ENCODE measurements around the gene APBB2. TPM values are rescaled to one million over a fixed set of nuclear protein-coding genes. Genes with fewer than 3 reads are reported as not detected.

The APBB2 gene
- total and polyA plus RNA-seq, 2 experiments from 2014 or later: 35.8 to 74.8 TPM

GRCh38 chr4:40951026-40951425 is 263.3 kb downstream of the APBB2 start:
- H3K27me3 Mint-ChIP-seq (ENCODE audit: insufficient read depth, low read depth, poor library complexity): peaks cover 7% of the 10 kb centered on the region
- Histone ChIP-seq H3K4me2 (no peak overlapping the region), H3K36me3 (ENCODE audit: insufficient read depth) (no peaks in the 10 kb centered on the region; the same call in 1 of the 2 replicates), H3F3A (replicated peaks; ENCODE audit: low read depth) (0 out of 2 replicates have a peak, but pooled peaks cover 6% of the 10 kb centered on the region), H4K20me1 (replicated peaks; ENCODE audit: insufficient read depth) (no peaks in the 10 kb centered on the region), H3K9me2 (ENCODE audit: insufficient read depth) (no peaks in the 10 kb centered on the region), H3K27ac (ENCODE audit: low read depth) (no peak overlapping the region), H2AFZ (no peak overlapping the region), H3K79me2 (replicated peaks; ENCODE audit: insufficient read depth) (no peaks in the 10 kb centered on the region), H3K4me1 (ENCODE audit: insufficient read depth) (peaks cover 17% of the 10 kb centered on the region), H3K27me3 (ENCODE audit: insufficient read depth) (no peaks in the 10 kb centered on the region), H3K4me3 (no peak overlapping the region)
- no peak overlapping the region for H3K27ac Mint-ChIP-seq
- DNase-seq (ENCODE audit: low spot score) (no peak), ATAC-seq (no peak)
- peaks cover 17% of the 10 kb centered on the region for H3K4me1 Mint-ChIP-seq
- no peak for TF ChIP-seq POLR2AphosphoS5 (IDR thresholded peaks at IDR 0.05; ENCODE audit: low read depth)
- TF ChIP-seq, protein P1, sequence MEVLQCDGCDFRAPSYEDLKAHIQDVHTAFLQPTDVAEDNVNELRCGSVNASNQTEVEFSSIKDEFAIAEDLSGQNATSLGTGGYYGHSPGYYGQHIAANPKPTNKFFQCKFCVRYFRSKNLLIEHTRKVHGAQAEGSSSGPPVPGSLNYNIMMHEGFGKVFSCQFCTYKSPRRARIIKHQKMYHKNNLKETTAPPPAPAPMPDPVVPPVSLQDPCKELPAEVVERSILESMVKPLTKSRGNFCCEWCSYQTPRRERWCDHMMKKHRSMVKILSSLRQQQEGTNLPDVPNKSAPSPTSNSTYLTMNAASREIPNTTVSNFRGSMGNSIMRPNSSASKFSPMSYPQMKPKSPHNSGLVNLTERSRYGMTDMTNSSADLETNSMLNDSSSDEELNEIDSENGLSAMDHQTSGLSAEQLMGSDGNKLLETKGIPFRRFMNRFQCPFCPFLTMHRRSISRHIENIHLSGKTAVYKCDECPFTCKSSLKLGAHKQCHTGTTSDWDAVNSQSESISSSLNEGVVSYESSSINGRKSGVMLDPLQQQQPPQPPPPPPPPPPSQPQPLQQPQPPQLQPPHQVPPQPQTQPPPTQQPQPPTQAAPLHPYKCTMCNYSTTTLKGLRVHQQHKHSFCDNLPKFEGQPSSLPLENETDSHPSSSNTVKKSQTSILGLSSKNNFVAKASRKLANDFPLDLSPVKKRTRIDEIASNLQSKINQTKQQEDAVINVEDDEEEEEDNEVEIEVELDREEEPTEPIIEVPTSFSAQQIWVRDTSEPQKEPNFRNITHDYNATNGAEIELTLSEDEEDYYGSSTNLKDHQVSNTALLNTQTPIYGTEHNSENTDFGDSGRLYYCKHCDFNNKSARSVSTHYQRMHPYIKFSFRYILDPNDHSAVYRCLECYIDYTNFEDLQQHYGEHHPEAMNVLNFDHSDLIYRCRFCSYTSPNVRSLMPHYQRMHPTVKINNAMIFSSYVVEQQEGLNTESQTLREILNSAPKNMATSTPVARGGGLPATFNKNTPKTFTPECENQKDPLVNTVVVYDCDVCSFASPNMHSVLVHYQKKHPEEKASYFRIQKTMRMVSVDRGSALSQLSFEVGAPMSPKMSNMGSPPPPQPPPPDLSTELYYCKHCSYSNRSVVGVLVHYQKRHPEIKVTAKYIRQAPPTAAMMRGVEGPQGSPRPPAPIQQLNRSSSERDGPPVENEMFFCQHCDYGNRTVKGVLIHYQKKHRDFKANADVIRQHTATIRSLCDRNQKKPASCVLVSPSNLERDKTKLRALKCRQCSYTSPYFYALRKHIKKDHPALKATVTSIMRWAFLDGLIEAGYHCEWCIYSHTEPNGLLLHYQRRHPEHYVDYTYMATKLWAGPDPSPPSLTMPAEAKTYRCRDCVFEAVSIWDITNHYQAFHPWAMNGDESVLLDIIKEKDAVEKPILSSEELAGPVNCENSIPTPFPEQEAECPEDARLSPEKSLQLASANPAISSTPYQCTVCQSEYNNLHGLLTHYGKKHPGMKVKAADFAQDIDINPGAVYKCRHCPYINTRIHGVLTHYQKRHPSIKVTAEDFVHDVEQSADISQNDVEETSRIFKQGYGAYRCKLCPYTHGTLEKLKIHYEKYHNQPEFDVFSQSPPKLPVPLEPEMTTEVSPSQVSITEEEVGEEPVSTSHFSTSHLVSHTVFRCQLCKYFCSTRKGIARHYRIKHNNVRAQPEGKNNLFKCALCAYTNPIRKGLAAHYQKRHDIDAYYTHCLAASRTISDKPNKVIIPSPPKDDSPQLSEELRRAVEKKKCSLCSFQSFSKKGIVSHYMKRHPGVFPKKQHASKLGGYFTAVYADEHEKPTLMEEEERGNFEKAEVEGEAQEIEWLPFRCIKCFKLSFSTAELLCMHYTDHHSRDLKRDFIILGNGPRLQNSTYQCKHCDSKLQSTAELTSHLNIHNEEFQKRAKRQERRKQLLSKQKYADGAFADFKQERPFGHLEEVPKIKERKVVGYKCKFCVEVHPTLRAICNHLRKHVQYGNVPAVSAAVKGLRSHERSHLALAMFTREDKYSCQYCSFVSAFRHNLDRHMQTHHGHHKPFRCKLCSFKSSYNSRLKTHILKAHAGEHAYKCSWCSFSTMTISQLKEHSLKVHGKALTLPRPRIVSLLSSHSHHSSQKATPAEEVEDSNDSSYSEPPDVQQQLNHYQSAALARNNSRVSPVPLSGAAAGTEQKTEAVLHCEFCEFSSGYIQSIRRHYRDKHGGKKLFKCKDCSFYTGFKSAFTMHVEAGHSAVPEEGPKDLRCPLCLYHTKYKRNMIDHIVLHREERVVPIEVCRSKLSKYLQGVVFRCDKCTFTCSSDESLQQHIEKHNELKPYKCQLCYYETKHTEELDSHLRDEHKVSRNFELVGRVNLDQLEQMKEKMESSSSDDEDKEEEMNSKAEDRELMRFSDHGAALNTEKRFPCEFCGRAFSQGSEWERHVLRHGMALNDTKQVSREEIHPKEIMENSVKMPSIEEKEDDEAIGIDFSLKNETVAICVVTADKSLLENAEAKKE (CRISPR knock-in tag; IDR thresholded peaks at IDR 0.05): no peak
- no peak for TF ChIP-seq CREB1 (CRISPR knock-in tag; IDR thresholded peaks at IDR 0.05; ENCODE audit: low read depth)
- no peak for TF ChIP-seq ZNF114 (CRISPR knock-in tag; IDR thresholded peaks at IDR 0.05)
- TF ChIP-seq, protein P2, sequence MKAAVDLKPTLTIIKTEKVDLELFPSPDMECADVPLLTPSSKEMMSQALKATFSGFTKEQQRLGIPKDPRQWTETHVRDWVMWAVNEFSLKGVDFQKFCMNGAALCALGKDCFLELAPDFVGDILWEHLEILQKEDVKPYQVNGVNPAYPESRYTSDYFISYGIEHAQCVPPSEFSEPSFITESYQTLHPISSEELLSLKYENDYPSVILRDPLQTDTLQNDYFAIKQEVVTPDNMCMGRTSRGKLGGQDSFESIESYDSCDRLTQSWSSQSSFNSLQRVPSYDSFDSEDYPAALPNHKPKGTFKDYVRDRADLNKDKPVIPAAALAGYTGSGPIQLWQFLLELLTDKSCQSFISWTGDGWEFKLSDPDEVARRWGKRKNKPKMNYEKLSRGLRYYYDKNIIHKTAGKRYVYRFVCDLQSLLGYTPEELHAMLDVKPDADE (IDR thresholded peaks at IDR 0.05): no peak
- TF ChIP-seq STAT1 (IDR thresholded peaks at IDR 0.05; ENCODE audit: unreplicated experiment): no peak
- TF ChIP-seq EZH2phosphoT487 (IDR thresholded peaks at IDR 0.05; ENCODE audit: unreplicated experiment): no peak
- TF ChIP-seq REST (IDR thresholded peaks at IDR 0.05; ENCODE audit: unreplicated experiment): no peak
- TF ChIP-seq ZNF331 (CRISPR knock-in tag; IDR thresholded peaks at IDR 0.05; ENCODE audit: low read depth): no peak
- TF ChIP-seq, protein P3, sequence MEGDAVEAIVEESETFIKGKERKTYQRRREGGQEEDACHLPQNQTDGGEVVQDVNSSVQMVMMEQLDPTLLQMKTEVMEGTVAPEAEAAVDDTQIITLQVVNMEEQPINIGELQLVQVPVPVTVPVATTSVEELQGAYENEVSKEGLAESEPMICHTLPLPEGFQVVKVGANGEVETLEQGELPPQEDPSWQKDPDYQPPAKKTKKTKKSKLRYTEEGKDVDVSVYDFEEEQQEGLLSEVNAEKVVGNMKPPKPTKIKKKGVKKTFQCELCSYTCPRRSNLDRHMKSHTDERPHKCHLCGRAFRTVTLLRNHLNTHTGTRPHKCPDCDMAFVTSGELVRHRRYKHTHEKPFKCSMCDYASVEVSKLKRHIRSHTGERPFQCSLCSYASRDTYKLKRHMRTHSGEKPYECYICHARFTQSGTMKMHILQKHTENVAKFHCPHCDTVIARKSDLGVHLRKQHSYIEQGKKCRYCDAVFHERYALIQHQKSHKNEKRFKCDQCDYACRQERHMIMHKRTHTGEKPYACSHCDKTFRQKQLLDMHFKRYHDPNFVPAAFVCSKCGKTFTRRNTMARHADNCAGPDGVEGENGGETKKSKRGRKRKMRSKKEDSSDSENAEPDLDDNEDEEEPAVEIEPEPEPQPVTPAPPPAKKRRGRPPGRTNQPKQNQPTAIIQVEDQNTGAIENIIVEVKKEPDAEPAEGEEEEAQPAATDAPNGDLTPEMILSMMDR (conservative IDR thresholded peaks at IDR 0.05; ENCODE audit: low read depth in 2 of 2): no peak
- TF ChIP-seq JUNB (IDR thresholded peaks at IDR 0.05; ENCODE audit: unreplicated experiment): no peak
- TF ChIP-seq EZH2 (IDR thresholded peaks at IDR 0.05; ENCODE audit: low read depth, unreplicated experiment): no peak
- no peak for TF ChIP-seq NANOG (IDR thresholded peaks at IDR 0.05; ENCODE audit: borderline replicate concordance)
- no peaks in the 10 kb centered on the region for H3K9me3 Mint-ChIP-seq
- no peak overlapping the region for H3K4me3 Mint-ChIP-seq
- H3K36me3 Mint-ChIP-seq (ENCODE audit: low read depth): no peaks in the 10 kb centered on the region; the same call in 2 of the 3 replicates
